HepG2 (cell line): Measurements from ENCODE around the gene PLXNC1. TPM values are rescaled to one million over a fixed set of nuclear protein-coding genes. Genes with fewer than 3 reads are reported as not detected.
A peak's percentile ranks its signal among the peaks of the same experiment; 100 is the strongest.

ENCODE experiments used
- ETV6 ChIP-seq: sonication (generic); formaldehyde crosslinking; conservative IDR thresholded peaks from 2 replicates; pipeline ENCODE4 v1.4.0; 2020; ENCODE audit warnings: missing genetic modification reagents
- FOSL2 ChIP-seq: sonication (generic); formaldehyde crosslinking; IDR thresholded peaks from 2 replicates; pipeline ENCODE4 v1.4.0; 2020; ENCODE audit warnings: missing genetic modification reagents
- HNF4G ChIP-seq, 2 experiments: sonication (generic) in 1 of 2; formaldehyde crosslinking in 1 of 2; IDR thresholded peaks; 2 replicates each; pipeline versions ENCODE4 v1.4.0 to v1.6.1; 2011 to 2020; ENCODE audit warnings: borderline replicate concordance in 2 of 2, low read depth in 2 of 2, mild to moderate bottlenecking in 2 of 2, low read length in 1 of 2, missing genetic modification reagents in 1 of 2, moderate library complexity in 1 of 2
- MED1 ChIP-seq: sonication (generic); formaldehyde crosslinking; IDR thresholded peaks from 2 replicates; pipeline ENCODE4 v1.4.0; 2020; ENCODE audit warnings: missing genetic modification reagents
- MIER2 ChIP-seq: IDR thresholded peaks from 2 replicates; pipeline ENCODE4 v1.6.1; 2016; ENCODE audit warnings: missing biosample characterization, missing genetic modification reagents
- PRMT3 ChIP-seq: sonication (generic); formaldehyde crosslinking; IDR thresholded peaks from 2 replicates; pipeline ENCODE4 v1.8.1; 2022; ENCODE audit warnings: low read depth, mild to moderate bottlenecking, moderate library complexity, missing genetic modification reagents, borderline replicate concordance
- REL ChIP-seq: sonication (generic); formaldehyde crosslinking; conservative IDR thresholded peaks from 2 replicates; pipeline ENCODE4 v1.8.0; 2022; ENCODE audit warnings: mild to moderate bottlenecking, missing genetic modification reagents, moderate library complexity
- SOX5 ChIP-seq: IDR thresholded peaks from 2 replicates; pipeline ENCODE4 v1.6.1; 2016; ENCODE audit warnings: borderline replicate concordance
- SRF ChIP-seq: IDR thresholded peaks from 2 replicates; pipeline ENCODE4 v1.6.1; 2011; ENCODE audit warnings: mild to moderate bottlenecking, low read depth, low read length, moderate library complexity
- TBX3 ChIP-seq: fragments of 450-650 bp; IDR thresholded peaks from 2 replicates; pipeline ENCODE4 v1.6.1; 2017; ENCODE audit warnings: antibody characterized with exemption, mild to moderate bottlenecking, inconsistent platforms, borderline replicate concordance
- YEATS2 ChIP-seq: sonication (generic); formaldehyde crosslinking; IDR thresholded peaks from 2 replicates; pipeline ENCODE4 v1.4.0; 2020; ENCODE audit warnings: missing genetic modification reagents, borderline replicate concordance
- ZNF292 ChIP-seq: sonication (generic); formaldehyde crosslinking; IDR thresholded peaks from 2 replicates; pipeline ENCODE4 v1.8.1; 2022; ENCODE audit warnings: mild to moderate bottlenecking, low read depth, missing genetic modification reagents, borderline replicate concordance
- ZNF3 ChIP-seq: IDR thresholded peaks from 2 replicates; pipeline ENCODE4 v1.7.0; 2017; ENCODE audit warnings: inconsistent platforms
- polyA plus RNA-seq, 8 experiments: library from polyadenylated mRNA; depleted of rRNA in 3 of 8; stranded (reverse) in 7 of 8; unstranded in 1 of 8; fragments of >200 nt; fragmentation: Illumina TruSeq in 4 of 8; extraction: Trizol in 4 of 8; gene quantifications; 2 replicates each; pipeline versions ENCODE4 v1.2.1 to v1.2.3, GENCODE V29; 2011 to 2016; ENCODE audit warnings: low read depth in 4 of 8, missing spikeins in 1 of 8, mixed read lengths in 1 of 8; ENCODE audit not compliant: insufficient read depth in 1 of 8
- total RNA-seq, 5 experiments: library from RNA; depleted of rRNA; stranded (reverse); fragments of >200 nt; fragmentation: Illumina TruSeq; extraction: Trizol; gene quantifications; 2 replicates each; pipeline ENCODE4 v1.2.3, GENCODE V29; 2016; ENCODE audit warnings: low read depth in 1 of 5
- TF ChIP-seq, protein P1 (sequence below): sonication (generic); formaldehyde crosslinking; IDR thresholded peaks from 2 replicates; pipeline ENCODE4 v1.4.0; 2020; ENCODE audit warnings: missing genetic modification reagents, borderline replicate concordance
- TF ChIP-seq, protein P2 (sequence below): IDR thresholded peaks from 2 replicates; pipeline ENCODE4 v1.6.1; 2016; ENCODE audit warnings: missing genetic modification reagents, missing compliant biosample characterization
- TF ChIP-seq, protein P3 (sequence below): sonication (generic); formaldehyde crosslinking; IDR thresholded peaks from 2 replicates; pipeline ENCODE4 v1.5.1; 2020; ENCODE audit warnings: missing genetic modification reagents, mild to moderate bottlenecking, borderline replicate concordance

Gene PLXNC1
- total and polyA plus RNA-seq, 2 of the 13 experiments (the other 11 are each of a cell fraction or from before 2014, with no cell fraction given): 6.6 to 11.2 TPM

DNA sequence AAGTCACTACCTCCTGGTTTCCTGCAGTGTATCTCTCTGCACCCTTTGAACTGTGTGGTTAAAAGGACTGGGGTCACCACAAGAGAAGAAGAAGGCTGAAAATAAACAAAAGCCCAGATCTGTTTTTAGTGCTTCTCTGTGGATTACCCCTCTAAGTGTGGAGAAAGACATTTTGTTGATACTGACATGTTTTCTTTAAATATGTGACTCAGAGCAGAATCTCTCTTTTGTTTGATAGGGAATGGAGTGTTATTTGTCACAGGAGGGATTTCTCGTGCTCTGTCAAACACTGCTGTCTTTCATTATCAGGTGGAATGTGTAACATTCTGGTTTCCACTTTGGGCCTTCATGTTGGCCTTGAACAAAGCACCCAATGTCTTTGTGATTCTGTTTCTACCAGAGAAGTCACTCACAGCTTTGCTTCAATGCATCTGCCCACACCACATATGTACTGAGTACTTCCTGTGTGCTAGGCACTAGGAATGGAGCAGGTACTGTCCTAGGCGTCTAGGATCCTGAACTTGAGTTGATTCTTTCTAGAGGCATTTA lies 82.1 kb downstream of the PLXNC1 start (continued):
- peak; percentile 82; the same call in 1 of the 2 replicates for TF ChIP-seq TBX3
- TF ChIP-seq REL (CRISPR knock-in tag): no peak
- TF ChIP-seq MED1 (CRISPR knock-in tag): peak; percentile 81
- peak; percentile 48; the same call in 1 of the 2 replicates for TF ChIP-seq HNF4G (IDR thresholded peaks at IDR 0.05; ENCODE audit: borderline replicate concordance, low read depth, low read length)
- no peak for TF ChIP-seq HNF4G (CRISPR knock-in tag; IDR thresholded peaks at IDR 0.05; ENCODE audit: borderline replicate concordance, low read depth)
- TF ChIP-seq FOSL2 (CRISPR knock-in tag): peak; percentile 86
- TF ChIP-seq ETV6 (CRISPR knock-in tag): no peak
- TF ChIP-seq ZNF3 (CRISPR knock-in tag): peak; percentile 41; the same call in 1 of the 2 replicates
- TF ChIP-seq ZNF292 (CRISPR knock-in tag): 0 out of 2 replicates have a peak, but pooled peaks have one; percentile 55
- TF ChIP-seq, protein P1, sequence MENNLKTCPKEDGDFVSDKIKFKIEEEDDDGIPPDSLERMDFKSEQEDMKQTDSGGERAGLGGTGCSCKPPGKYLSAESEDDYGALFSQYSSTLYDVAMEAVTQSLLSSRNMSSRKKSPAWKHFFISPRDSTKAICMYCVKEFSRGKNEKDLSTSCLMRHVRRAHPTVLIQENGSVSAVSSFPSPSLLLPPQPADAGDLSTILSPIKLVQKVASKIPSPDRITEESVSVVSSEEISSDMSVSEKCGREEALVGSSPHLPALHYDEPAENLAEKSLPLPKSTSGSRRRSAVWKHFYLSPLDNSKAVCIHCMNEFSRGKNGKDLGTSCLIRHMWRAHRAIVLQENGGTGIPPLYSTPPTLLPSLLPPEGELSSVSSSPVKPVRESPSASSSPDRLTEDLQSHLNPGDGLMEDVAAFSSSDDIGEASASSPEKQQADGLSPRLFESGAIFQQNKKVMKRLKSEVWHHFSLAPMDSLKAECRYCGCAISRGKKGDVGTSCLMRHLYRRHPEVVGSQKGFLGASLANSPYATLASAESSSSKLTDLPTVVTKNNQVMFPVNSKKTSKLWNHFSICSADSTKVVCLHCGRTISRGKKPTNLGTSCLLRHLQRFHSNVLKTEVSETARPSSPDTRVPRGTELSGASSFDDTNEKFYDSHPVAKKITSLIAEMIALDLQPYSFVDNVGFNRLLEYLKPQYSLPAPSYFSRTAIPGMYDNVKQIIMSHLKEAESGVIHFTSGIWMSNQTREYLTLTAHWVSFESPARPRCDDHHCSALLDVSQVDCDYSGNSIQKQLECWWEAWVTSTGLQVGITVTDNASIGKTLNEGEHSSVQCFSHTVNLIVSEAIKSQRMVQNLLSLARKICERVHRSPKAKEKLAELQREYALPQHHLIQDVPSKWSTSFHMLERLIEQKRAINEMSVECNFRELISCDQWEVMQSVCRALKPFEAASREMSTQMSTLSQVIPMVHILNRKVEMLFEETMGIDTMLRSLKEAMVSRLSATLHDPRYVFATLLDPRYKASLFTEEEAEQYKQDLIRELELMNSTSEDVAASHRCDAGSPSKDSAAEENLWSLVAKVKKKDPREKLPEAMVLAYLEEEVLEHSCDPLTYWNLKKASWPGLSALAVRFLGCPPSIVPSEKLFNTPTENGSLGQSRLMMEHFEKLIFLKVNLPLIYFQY (CRISPR knock-in tag): peak; percentile 52; the same call in 1 of the 2 replicates
- TF ChIP-seq, protein P2, sequence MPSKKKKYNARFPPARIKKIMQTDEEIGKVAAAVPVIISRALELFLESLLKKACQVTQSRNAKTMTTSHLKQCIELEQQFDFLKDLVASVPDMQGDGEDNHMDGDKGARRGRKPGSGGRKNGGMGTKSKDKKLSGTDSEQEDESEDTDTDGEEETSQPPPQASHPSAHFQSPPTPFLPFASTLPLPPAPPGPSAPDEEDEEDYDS (CRISPR knock-in tag): peak; percentile 39; the same call in 1 of the 2 replicates
- TF ChIP-seq SRF: no peak
- peak; percentile 30; the same call in 1 of the 2 replicates for TF ChIP-seq YEATS2 (CRISPR knock-in tag)
- TF ChIP-seq, protein P3, sequence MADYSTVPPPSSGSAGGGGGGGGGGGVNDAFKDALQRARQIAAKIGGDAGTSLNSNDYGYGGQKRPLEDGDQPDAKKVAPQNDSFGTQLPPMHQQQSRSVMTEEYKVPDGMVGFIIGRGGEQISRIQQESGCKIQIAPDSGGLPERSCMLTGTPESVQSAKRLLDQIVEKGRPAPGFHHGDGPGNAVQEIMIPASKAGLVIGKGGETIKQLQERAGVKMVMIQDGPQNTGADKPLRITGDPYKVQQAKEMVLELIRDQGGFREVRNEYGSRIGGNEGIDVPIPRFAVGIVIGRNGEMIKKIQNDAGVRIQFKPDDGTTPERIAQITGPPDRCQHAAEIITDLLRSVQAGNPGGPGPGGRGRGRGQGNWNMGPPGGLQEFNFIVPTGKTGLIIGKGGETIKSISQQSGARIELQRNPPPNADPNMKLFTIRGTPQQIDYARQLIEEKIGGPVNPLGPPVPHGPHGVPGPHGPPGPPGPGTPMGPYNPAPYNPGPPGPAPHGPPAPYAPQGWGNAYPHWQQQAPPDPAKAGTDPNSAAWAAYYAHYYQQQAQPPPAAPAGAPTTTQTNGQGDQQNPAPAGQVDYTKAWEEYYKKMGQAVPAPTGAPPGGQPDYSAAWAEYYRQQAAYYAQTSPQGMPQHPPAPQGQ (CRISPR knock-in tag): no peak
- TF ChIP-seq PRMT3 (CRISPR knock-in tag): no peak
- 0 out of 2 replicates have a peak, but pooled peaks have one; percentile 22 for TF ChIP-seq MIER2 (CRISPR knock-in tag)
- peak; percentile 97 for TF ChIP-seq SOX5
